ENCODE data around the gene GAGE10.
"Not testable (repeated sequence)": the region's sequence is repeated elsewhere in the genome, so short reads cannot be mapped to it uniquely, and the experiment has no call there.

- not testable (repeated sequence) for TF ChIP-seq YY1 (IDR thresholded peaks at IDR 0.05; ENCODE audit: insufficient read depth, insufficient read length); ZNF274 (IDR thresholded peaks at IDR 0.05; ENCODE audit: low read depth, low read length); SUZ12 (IDR thresholded peaks at IDR 0.05; ENCODE audit: extremely low read depth, insufficient read depth, insufficient read length)
Measured at GRCh38 chrX:49344496-49345175, 41.2 kb downstream of the GAGE10 start.
